ENCODE results near the gene HPS1. TPM values are rescaled to one million over a fixed set of nuclear protein-coding genes. Genes with fewer than 3 reads are reported as not detected.
A peak's percentile ranks its signal among the peaks of the same experiment; 100 is the strongest.

The HPS1 gene
- total RNA-seq = 10 to 100 TPM; 88.5 to 91.9 TPM

GRCh38 chr10:98446661-98447221, at the start of gene HPS1:
Gene HPS1, minus strand, starts transcription at chr10:98446935. Its CDS starts 3,695 bp downstream, at chr10:98443240.
- peak; percentile 94 for ATAC-seq (ENCODE audit: low read depth)
- POLR2A ChIA-PET = interaction anchor here (0.8 to 1.7 kb wide), 3 partner anchors 25 to 32 kb away, joined by 3 to 6 read pairs (median 4); partner anchors contain the start of gene PYROXD2
- peak within 1 kb of the TSS; percentile 90 for H3K4me3 Mint-ChIP-seq
- peaks cover 20% of the 10 kb centered on the region for H3K4me1 Mint-ChIP-seq
- peak within 1 kb of the TSS; percentile 89 for H3K27ac Mint-ChIP-seq
- H3K36me3 Mint-ChIP-seq = peaks cover 14% of the 10 kb centered on the region
- DNase-seq = peak; percentile 91
- H3K9me3 Mint-ChIP-seq = no peaks in the 10 kb centered on the region
- peaks cover 7% of the 10 kb centered on the region for H3K27me3 Mint-ChIP-seq

- Mint-ChIP-seq H3K4me1 (peaks cover 2% of the 10 kb centered on the region), H3K27ac (no peak overlapping the region), H3K9me3 (peaks cover 10% of the 10 kb centered on the region), H3K4me3 (no peak overlapping the region), H3K27me3 (peaks cover 17% of the 10 kb centered on the region), H3K36me3 (no peaks in the 10 kb centered on the region)
- no peak for DNase-seq
- no peak for ATAC-seq (ENCODE audit: low read depth)
- POLR2A ChIA-PET = no interaction called here
Observed at GRCh38 chr10:98492763-98493162, 46.0 kb upstream of the HPS1 start.

- H3K27ac Mint-ChIP-seq = no peak overlapping the region
- no peak for DNase-seq
- no peaks in the 10 kb centered on the region for H3K9me3 Mint-ChIP-seq
- peaks cover 11% of the 10 kb centered on the region for H3K27me3 Mint-ChIP-seq
- POLR2A ChIA-PET = no interaction called here
- no peak overlapping the region for H3K4me3 Mint-ChIP-seq
- no peak for ATAC-seq (ENCODE audit: low read depth)
- peaks cover 2% of the 10 kb centered on the region for H3K4me1 Mint-ChIP-seq
- H3K36me3 Mint-ChIP-seq = no peaks in the 10 kb centered on the region
Observed at GRCh38 chr10:98489561-98490481, 43.1 kb upstream of the HPS1 start.

GRCh38 chr10:98488669-98489430, 42.1 kb upstream of the HPS1 start:
- Mint-ChIP-seq H3K27ac (no peak overlapping the region), H3K27me3 (peaks cover 11% of the 10 kb centered on the region), H3K9me3 (no peaks in the 10 kb centered on the region), H3K4me1 (peaks cover 2% of the 10 kb centered on the region), H3K36me3 (peaks cover 2% of the 10 kb centered on the region), H3K4me3 (no peak overlapping the region)
- no peak for DNase-seq
- ATAC-seq (ENCODE audit: low read depth) = no peak
- POLR2A ChIA-PET = no interaction called here

- Mint-ChIP-seq H3K36me3 (peaks cover 2% of the 10 kb centered on the region), H3K4me3 (no peak overlapping the region), H3K27ac (no peak overlapping the region)
Observed at GRCh38 chr10:98487649-98488048, 40.9 kb upstream of the HPS1 start.

GRCh38 chr10:98486421-98486820, 39.7 kb upstream of the HPS1 start:
- Mint-ChIP-seq H3K36me3 (peaks cover 2% of the 10 kb centered on the region), H3K27me3 (peaks cover 6% of the 10 kb centered on the region), H3K4me1 (peaks cover 8% of the 10 kb centered on the region), H3K27ac (no peak overlapping the region), H3K4me3 (no peak overlapping the region), H3K9me3 (peaks cover 4% of the 10 kb centered on the region)
- POLR2A ChIA-PET = no interaction called here
- no peak for ATAC-seq (ENCODE audit: low read depth)
- no peak for DNase-seq

More at GRCh38 chr10:98487649-98488048, 40.9 kb upstream of the HPS1 start:
- no peak for DNase-seq
- POLR2A ChIA-PET = no interaction called here
- peaks cover 4% of the 10 kb centered on the region for H3K9me3 Mint-ChIP-seq
- H3K27me3 Mint-ChIP-seq = peaks cover 8% of the 10 kb centered on the region
- ATAC-seq (ENCODE audit: low read depth) = no peak
- peaks cover 2% of the 10 kb centered on the region for H3K4me1 Mint-ChIP-seq

- Mint-ChIP-seq H3K9me3 (peaks cover 4% of the 10 kb centered on the region), H3K27ac (no peak overlapping the region), H3K4me3 (no peak overlapping the region), H3K4me1 (peaks cover 8% of the 10 kb centered on the region), H3K27me3 (peaks cover 6% of the 10 kb centered on the region), H3K36me3 (peaks cover 2% of the 10 kb centered on the region)
- no peak for DNase-seq
- no peak for ATAC-seq (ENCODE audit: low read depth)
- POLR2A ChIA-PET = no interaction called here
Observed at GRCh38 chr10:98485959-98486358, 39.2 kb upstream of the HPS1 start.

- ATAC-seq (ENCODE audit: low read depth) (no peak), DNase-seq (no peak)
- no peak overlapping the region for H3K27ac Mint-ChIP-seq
- H3K36me3 Mint-ChIP-seq = peaks cover 2% of the 10 kb centered on the region
- H3K4me3 Mint-ChIP-seq = no peak overlapping the region
- POLR2A ChIA-PET = no interaction called here
- H3K27me3 Mint-ChIP-seq = peaks cover 2% of the 10 kb centered on the region
- H3K9me3 Mint-ChIP-seq = peaks cover 4% of the 10 kb centered on the region
- H3K4me1 Mint-ChIP-seq = peaks cover 10% of the 10 kb centered on the region
Observed at GRCh38 chr10:98483658-98484057, 36.9 kb upstream of the HPS1 start.

GRCh38 chr10:98482096-98482495, 35.4 kb upstream of the HPS1 start:
- no peak overlapping the region for H3K27ac Mint-ChIP-seq

GRCh38 chr10:98481404-98481945, 34.7 kb upstream of the HPS1 start:
- H3K36me3 Mint-ChIP-seq = peaks cover 2% of the 10 kb centered on the region
- H3K27me3 Mint-ChIP-seq = peaks cover 2% of the 10 kb centered on the region
- H3K4me1 Mint-ChIP-seq = peaks cover 10% of the 10 kb centered on the region
- H3K9me3 Mint-ChIP-seq = peaks cover 4% of the 10 kb centered on the region
- no peak overlapping the region for H3K4me3 Mint-ChIP-seq
- DNase-seq (no peak), ATAC-seq (ENCODE audit: low read depth) (no peak)
- POLR2A ChIA-PET = no interaction called here
- H3K27ac Mint-ChIP-seq = no peak overlapping the region

More at GRCh38 chr10:98482096-98482495, 35.4 kb upstream of the HPS1 start:
- Mint-ChIP-seq H3K36me3 (peaks cover 2% of the 10 kb centered on the region), H3K4me1 (peaks cover 10% of the 10 kb centered on the region), H3K9me3 (peaks cover 4% of the 10 kb centered on the region), H3K4me3 (no peak overlapping the region), H3K27me3 (peaks cover 2% of the 10 kb centered on the region)
- DNase-seq = no peak
- POLR2A ChIA-PET = no interaction called here
- ATAC-seq (ENCODE audit: low read depth) = no peak

GRCh38 chr10:98478430-98479222, 31.9 kb upstream of the HPS1 start:
- Mint-ChIP-seq H3K36me3 (no peaks in the 10 kb centered on the region), H3K4me1 (peaks cover 15% of the 10 kb centered on the region), H3K4me3 (no peak overlapping the region), H3K27ac (no peak overlapping the region), H3K9me3 (peaks cover 4% of the 10 kb centered on the region), H3K27me3 (peaks cover 2% of the 10 kb centered on the region)
- DNase-seq (no peak), ATAC-seq (ENCODE audit: low read depth) (no peak)
- POLR2A ChIA-PET = no interaction called here

- ATAC-seq (ENCODE audit: low read depth) (no peak), DNase-seq (no peak)
- Mint-ChIP-seq H3K27me3 (peaks cover 6% of the 10 kb centered on the region), H3K9me3 (no peaks in the 10 kb centered on the region), H3K4me1 (peaks cover 15% of the 10 kb centered on the region), H3K27ac (no peak overlapping the region), H3K4me3 (no peak overlapping the region), H3K36me3 (no peaks in the 10 kb centered on the region)
- POLR2A ChIA-PET = interaction anchor here (0.6 kb wide), 1 partner anchor 71 kb away, joined by 3 read pairs; no protein-coding TSS in a partner anchor
Observed at GRCh38 chr10:98477861-98478260, 31.1 kb upstream of the HPS1 start.
